ENCODE measurements around the gene MYLK2. TPM values are rescaled to one million over a fixed set of nuclear protein-coding genes. Genes with fewer than 3 reads are reported as not detected.

The MYLK2 gene
- total and polyA plus RNA-seq, 9 donors: 0.08 to 0.35 (median 0.20) TPM; not detected in 6

DNA sequence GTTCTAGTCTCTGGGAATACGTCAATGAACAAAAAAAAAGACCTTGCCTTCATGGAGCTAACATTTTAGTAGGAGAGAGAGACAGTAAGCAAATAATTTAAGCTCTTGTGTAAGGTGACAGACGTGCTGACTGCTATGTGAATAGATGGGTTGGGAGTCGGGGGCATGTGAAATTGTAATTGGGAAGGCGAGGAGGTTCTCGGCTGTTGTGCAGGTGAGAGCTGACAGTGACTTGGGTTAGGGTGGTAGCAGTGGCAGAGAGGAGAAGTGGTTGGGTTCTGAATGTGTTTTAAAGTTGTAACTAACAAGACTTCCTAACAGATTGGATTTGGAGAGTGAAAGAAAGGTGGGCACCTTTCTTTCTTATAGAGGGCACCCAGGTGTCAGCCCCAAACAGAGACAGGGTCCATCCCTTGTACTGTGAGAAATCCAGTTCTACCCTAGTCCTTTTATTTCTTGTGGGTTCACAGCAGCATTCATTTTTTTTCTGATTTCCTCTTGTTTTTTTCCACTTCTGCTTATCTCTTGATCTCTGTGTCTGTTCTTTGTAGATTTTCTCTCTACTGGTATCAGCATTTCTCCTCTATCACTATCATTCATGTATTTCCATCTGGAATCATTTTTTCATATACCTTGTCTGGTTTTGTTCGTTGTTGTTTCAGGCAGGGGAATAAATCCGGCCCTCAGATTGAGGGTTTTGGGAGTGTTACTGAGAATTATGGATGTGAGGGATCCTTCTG, 15.4 kb upstream of the MYLK2 start:
- no peaks in the 10 kb centered on the region for H3K9me3 ChIP-seq
- TF ChIP-seq POLR2A (IDR thresholded peaks at IDR 0.05) (no peak), EP300 (IDR thresholded peaks at IDR 0.05) (no peak), CTCF (IDR thresholded peaks at IDR 0.05) (no peak)
- H3K27me3 ChIP-seq: no peaks in the 10 kb centered on the region
- H3K36me3 ChIP-seq: no peaks in the 10 kb centered on the region
- no peak overlapping the region for H3K4me3 ChIP-seq
- WGBS, 3 donors: 91 to 95% (median 93%) methylated on average over 7 of the region's 7 CpGs
- H3K4me1 ChIP-seq (ENCODE audit: insufficient read depth): no peaks in the 10 kb centered on the region
- DNase-seq: no peak
- H3K27ac ChIP-seq: no peak overlapping the region
- intact Hi-C loops (cut with DNase I): no loop called here

GRCh38 chr20:31806564-31807355, 12.4 kb upstream of the MYLK2 start:
- WGBS, 3 donors: 77 to 84% (median 78%) methylated on average over 8 of the region's 8 CpGs
- no peaks in the 10 kb centered on the region for H3K27me3 ChIP-seq
- no peak overlapping the region for H3K27ac ChIP-seq
- H3K4me3 ChIP-seq: no peak overlapping the region
- no peaks in the 10 kb centered on the region for H3K4me1 ChIP-seq (ENCODE audit: insufficient read depth)
- H3K36me3 ChIP-seq: no peaks in the 10 kb centered on the region
- no peak for DNase-seq
- no peaks in the 10 kb centered on the region for H3K9me3 ChIP-seq
- TF ChIP-seq POLR2A (IDR thresholded peaks at IDR 0.05): no peak
- no peak for TF ChIP-seq CTCF (IDR thresholded peaks at IDR 0.05)
- no peak for TF ChIP-seq EP300 (IDR thresholded peaks at IDR 0.05)
- intact Hi-C loops (cut with DNase I): no loop called here

DNA sequence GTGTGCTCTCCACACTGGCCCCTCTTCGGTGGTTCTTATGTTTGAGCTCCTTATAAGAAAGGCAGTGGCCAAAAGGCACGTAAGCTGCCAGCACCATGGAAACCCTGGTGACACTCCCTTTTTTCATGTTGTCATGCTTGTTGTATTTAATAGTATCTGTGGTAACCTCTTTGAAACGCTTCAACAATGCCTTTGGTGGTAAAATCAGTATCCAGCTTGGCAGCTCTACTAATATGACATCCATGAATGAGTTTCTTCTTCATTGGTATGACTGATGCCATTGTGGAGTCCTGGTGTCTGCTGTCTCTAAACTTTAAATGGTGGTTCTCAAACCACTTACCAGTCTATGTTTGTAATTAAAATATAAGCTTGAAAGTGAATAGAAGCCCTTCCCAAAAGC, 10.7 kb upstream of the MYLK2 start:
- 89 to 97% (median 93%) methylated on average over 3 of the region's 3 CpGs for WGBS, 3 donors
- H3K4me1 ChIP-seq (ENCODE audit: insufficient read depth): peaks cover 6% of the 10 kb centered on the region
- H3K36me3 ChIP-seq: no peaks in the 10 kb centered on the region
- H3K27ac ChIP-seq: no peak overlapping the region
- no peaks in the 10 kb centered on the region for H3K9me3 ChIP-seq
- intact Hi-C loops (cut with DNase I): no loop called here
- no peaks in the 10 kb centered on the region for H3K27me3 ChIP-seq
- TF ChIP-seq POLR2A (IDR thresholded peaks at IDR 0.05): no peak
- TF ChIP-seq CTCF (IDR thresholded peaks at IDR 0.05): no peak
- no peak for TF ChIP-seq EP300 (IDR thresholded peaks at IDR 0.05)
- H3K4me3 ChIP-seq: no peak overlapping the region
- no peak for DNase-seq

GRCh38 chr20:31809661-31810060, 9.5 kb upstream of the MYLK2 start:
- intact Hi-C loops (cut with DNase I): no loop called here
- H3K27ac ChIP-seq: no peak overlapping the region
- no peaks in the 10 kb centered on the region for H3K36me3 ChIP-seq
- no peak for TF ChIP-seq POLR2A (IDR thresholded peaks at IDR 0.05)
- TF ChIP-seq CTCF (IDR thresholded peaks at IDR 0.05): no peak
- TF ChIP-seq EP300 (IDR thresholded peaks at IDR 0.05): no peak
- DNase-seq: no peak
- no peaks in the 10 kb centered on the region for H3K27me3 ChIP-seq
- H3K4me3 ChIP-seq: no peak overlapping the region
- H3K4me1 ChIP-seq (ENCODE audit: insufficient read depth): peaks cover 6% of the 10 kb centered on the region
- H3K9me3 ChIP-seq: no peaks in the 10 kb centered on the region
- 62 to 74% (median 70%) methylated on average over 3 of the region's 3 CpGs for WGBS, 3 donors
